GM12878 (cell line): ENCODE results near the gene FIGNL2. TPM values are rescaled to one million over a fixed set of nuclear protein-coding genes. Genes with fewer than 3 reads are reported as not detected.

Experiments used
- ATAC-seq: fragments of 200-7000 bp; cut with Tn5 transposase; 3 replicates; pipeline ENCODE4 v1.9.1; 2020; ENCODE audit warnings: mild to moderate bottlenecking, moderate library complexity
- BruUV-seq: library from RNA; stranded (reverse); fragments of 400-500 nt; replicated peaks from 2 replicates; lab custom pipeline; 2021; lab: Mats Ljungman, UMichigan
- CTCF ChIA-PET: fragments of 300-600 bp; sonication (Branson Sonifier 250); formaldehyde crosslinking; extraction: SDS; loops from one replicate; lab custom pipeline; 2021; ENCODE audit warnings: inconsistent platforms; lab: Yijun Ruan, JAX
- POLR2A ChIA-PET: fragments of 350-600 bp; formaldehyde crosslinking; extraction: SDS; loops from one replicate; lab custom pipeline; 2021; ENCODE audit warnings: inconsistent platforms; lab: Charles Lee
- RAD21 ChIA-PET: fragments of 300-600 bp; sonication (Branson Sonifier 250); formaldehyde crosslinking; loops from one replicate; lab custom pipeline; 2023; ENCODE audit warnings: antibody characterized with exemption; ENCODE audit not compliant: unreplicated experiment; lab: Charles Lee
- SMC1A ChIA-PET: fragments of 300-600 bp; sonication (Branson Sonifier 250); formaldehyde crosslinking; loops from one replicate; lab custom pipeline; 2023; ENCODE audit not compliant: unreplicated experiment, uncharacterized antibody; lab: Charles Lee
- DNase-seq: peaks from one replicate; pipeline ENCODE4 v3.0.0-alpha.2; 2011; ENCODE audit warnings: low read depth, low spot score
- FAIRE-seq: peaks from 3 replicates; lab custom pipeline; 2011; peaks lifted over from hg19 to GRCh38; lab: Jason Lieb, UNC
- H2AFZ ChIP-seq: 2 replicates; pipeline ENCODE4 v1.6.0; 2011; ENCODE audit warnings: low read depth, low read length, control low read depth; ENCODE audit not compliant: control insufficient read depth
- H3K27ac ChIP-seq: 2 replicates; pipeline ENCODE4 v1.5.1; 2011; ENCODE audit warnings: control low read depth; ENCODE audit not compliant: control insufficient read depth, insufficient read depth
- H3K27me3 ChIP-seq, 2 experiments: replicated peaks in 1 of 2; 2 replicates each; pipeline versions ENCODE4 v1.6.0 to v1.6.1; 2011; ENCODE audit warnings: low read length in 1 of 2; ENCODE audit not compliant: control insufficient read depth in 2 of 2, insufficient read depth in 2 of 2
- H3K36me3 ChIP-seq, 2 experiments: 2 replicates each; pipeline ENCODE4 v1.5.1; 2011; ENCODE audit warnings: low read length in 1 of 2; ENCODE audit not compliant: control insufficient read depth in 2 of 2, insufficient read depth in 2 of 2
- H3K4me1 ChIP-seq: 2 replicates; pipeline ENCODE4 v1.6.1; 2011; ENCODE audit warnings: mild to moderate bottlenecking, low read length, moderate library complexity, mixed read lengths; ENCODE audit not compliant: control insufficient read depth, insufficient read depth
- H3K4me2 ChIP-seq: 2 replicates; pipeline ENCODE4 v1.6.0; 2011; ENCODE audit warnings: control low read depth; ENCODE audit not compliant: control insufficient read depth, insufficient read depth
- H3K4me3 ChIP-seq: fragments of 200-600 bp; sonication (generic); 2 replicates; pipeline ENCODE4 v1.5.1; 2016
- H3K79me2 ChIP-seq: 2 replicates; pipeline ENCODE4 v1.6.0; 2011; ENCODE audit warnings: low read length; ENCODE audit not compliant: control insufficient read depth, insufficient read depth
- H3K9ac ChIP-seq: 2 replicates; pipeline ENCODE4 v1.8.0; 2011; ENCODE audit warnings: low read length, control low read depth, mixed read lengths; ENCODE audit not compliant: control insufficient read depth, insufficient read depth
- H3K9me3 ChIP-seq: replicated peaks from 3 replicates; pipeline ENCODE4 v1.5.1; 2011; ENCODE audit warnings: mild to moderate bottlenecking, low read length; ENCODE audit not compliant: control insufficient read depth, insufficient read depth
- H4K20me1 ChIP-seq: 2 replicates; pipeline ENCODE4 v1.6.0; 2011; ENCODE audit not compliant: control insufficient read depth, insufficient read depth
- ASH2L ChIP-seq: fragments of 300-600, 200-600 bp; sonication (generic); IDR thresholded peaks from 2 replicates; pipeline ENCODE4 v1.6.1; 2017; ENCODE audit warnings: low read depth, mild to moderate bottlenecking, borderline replicate concordance
- BRCA1 ChIP-seq: IDR thresholded peaks from 2 replicates; pipeline ENCODE4 v1.6.1; 2011; ENCODE audit warnings: low read depth, low read length, improper control_type of control experiment
- CBFB ChIP-seq: IDR thresholded peaks from 2 replicates; pipeline ENCODE4 v1.6.1; 2016; ENCODE audit warnings: antibody characterized with exemption, low read depth
- FOXK2 ChIP-seq: fragments of 450-650 bp; IDR thresholded peaks from 2 replicates; pipeline ENCODE4 v1.6.1; 2017; ENCODE audit warnings: mild to moderate bottlenecking, moderate library complexity
- PML ChIP-seq: IDR thresholded peaks from 2 replicates; pipeline ENCODE4 v1.6.1; 2012; ENCODE audit warnings: low read length, inconsistent platforms
- RCOR1 ChIP-seq: conservative IDR thresholded peaks from 2 replicates; pipeline ENCODE4 v1.6.1; 2012; ENCODE audit warnings: low read depth, low read length, improper control_type of control experiment
- RUNX3 ChIP-seq: IDR thresholded peaks from 2 replicates; pipeline ENCODE4 v1.6.1; 2012; ENCODE audit warnings: low read length, inconsistent platforms
- ZNF207 ChIP-seq: fragments of 450-650 bp; IDR thresholded peaks from 2 replicates; pipeline ENCODE4 v1.6.1; 2014; ENCODE audit warnings: antibody characterized with exemption, mild to moderate bottlenecking, borderline replicate concordance
- WGBS: methylation state at CpG from one replicate; pipeline ENCODE4 v1.1.6; 2016; ENCODE audit warnings: low lambda C conversion rate; ENCODE audit not compliant: insufficient replicate concordance, insufficient coverage; ENCODE audit errors: missing lambda C conversion rate; 5-methylcytosine and 5-hydroxymethylcytosine counted together
- in situ Hi-C: fragments of 300-500 bp; cut with MboI; formaldehyde crosslinking; loops from 9 replicates; pipeline ENCODE4 v1.14.3; 2018; ENCODE audit warnings: mixed read lengths
- intact Hi-C: fragments of 100-400 bp; cut with micrococcal nuclease; formaldehyde crosslinking; loops from one replicate; pipeline ENCODE4 v1.14.2; 2022; ENCODE audit not compliant: unreplicated experiment
- polyA plus RNA-seq, 11 experiments: library from polyadenylated mRNA; depleted of rRNA in 4 of 11; unstranded in 6 of 11; stranded (reverse) in 5 of 11; fragments of >200 nt; fragmentation: Nextera tagmentation in 4 of 11; fragmentation: Illumina TruSeq in 1 of 11; extraction: Ambion mirVana in 4 of 11; extraction: Trizol in 1 of 11; gene quantifications; 1 replicate in 1 of 11; 2 replicates in 10 of 11; pipeline versions ENCODE4 v1.2.1 to v1.2.3, GENCODE V29; 2011 to 2016; ENCODE audit warnings: inconsistent platforms in 2 of 11, missing spikeins in 2 of 11, low read depth in 1 of 11
- total RNA-seq, 4 experiments: library from RNA; depleted of rRNA in 3 of 4; stranded (reverse); fragments of >200 nt in 3 of 4; fragmentation: Illumina TruSeq in 1 of 4; extraction: Trizol in 1 of 4; gene quantifications; 2 replicates each; pipeline versions ENCODE4 v1.2.1 to v1.2.3, GENCODE V29; 2013 to 2021
- TF ChIP-seq, protein P1 (sequence below): IDR thresholded peaks from 2 replicates; pipeline ENCODE4 v1.6.1; 2012; ENCODE audit warnings: low read depth, low read length, improper control_type of control experiment
- TF ChIP-seq, protein P2 (sequence below): fragments of 450-650 bp; IDR thresholded peaks from 2 replicates; pipeline ENCODE4 v1.6.1; 2018; ENCODE audit warnings: mild to moderate bottlenecking, low read depth, moderate library complexity; ENCODE audit not compliant: partially characterized antibody
- TF ChIP-seq, protein P3 (sequence below): fragments of 450-650 bp; conservative IDR thresholded peaks from 2 replicates; pipeline ENCODE4 v1.6.1; 2017; ENCODE audit warnings: mild to moderate bottlenecking, moderate library complexity
- TF ChIP-seq, protein P4 (sequence below): fragments of 450-650 bp; IDR thresholded peaks from 2 replicates; pipeline ENCODE4 v1.6.1; 2017; ENCODE audit warnings: mild to moderate bottlenecking, low read depth, inconsistent platforms; ENCODE audit not compliant: poor library complexity, severe bottlenecking
- TF ChIP-seq, protein P5 (sequence below), 3 experiments: IDR thresholded peaks in 2 of 3; conservative IDR thresholded peaks in 1 of 3; 2 replicates each; pipeline ENCODE4 v1.5.1; 2011; ENCODE audit warnings: low read depth in 3 of 3, low read length in 3 of 3, mild to moderate bottlenecking in 3 of 3, control low read depth in 2 of 3, moderate library complexity in 2 of 3, inconsistent platforms in 1 of 3, mixed read lengths in 1 of 3; ENCODE audit not compliant: control insufficient read depth in 2 of 3, insufficient read depth in 1 of 3; ENCODE audit errors: extremely low read depth in 1 of 3

FIGNL2 gene
- total and polyA plus RNA-seq, 10 of the 15 experiments (the other 5 are each of a cell fraction or from before 2014, with no cell fraction given), result not detected

DNA sequence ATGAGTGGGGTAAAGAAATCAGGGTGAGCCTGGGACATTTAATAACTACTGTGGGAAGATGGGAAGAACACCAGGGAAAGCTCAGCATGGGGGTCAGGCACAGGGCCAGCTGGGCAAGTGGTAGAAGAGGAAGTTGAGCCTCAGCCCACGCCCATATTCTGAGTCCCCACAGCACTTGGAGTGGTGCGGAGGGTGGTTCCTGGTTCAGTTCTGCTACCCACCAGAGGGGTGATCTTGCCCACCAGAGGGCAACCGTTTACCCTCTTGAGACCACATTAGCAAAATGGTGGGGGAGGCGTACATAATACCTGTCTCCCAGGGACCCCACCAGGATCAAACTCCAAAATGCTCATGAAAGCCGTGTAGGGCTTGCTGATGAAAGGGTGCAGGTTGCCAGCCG is 22.6 kb upstream of the FIGNL2 start:
- ATAC-seq (no peak), DNase-seq (no peak), FAIRE-seq (no peak)
- WGBS, result 21% methylated on average over 6 of the region's 6 CpGs
- intact Hi-C loops (loop anchor here (10.0 kb wide), 1 partner anchor 336 kb away; no protein-coding TSS in a partner anchor), in situ Hi-C loops (loop anchor here (10.0 kb wide), 1 partner anchor 446 kb away; the partner anchor contains the start of gene SLC4A8)
- TF ChIP-seq, protein P1, sequence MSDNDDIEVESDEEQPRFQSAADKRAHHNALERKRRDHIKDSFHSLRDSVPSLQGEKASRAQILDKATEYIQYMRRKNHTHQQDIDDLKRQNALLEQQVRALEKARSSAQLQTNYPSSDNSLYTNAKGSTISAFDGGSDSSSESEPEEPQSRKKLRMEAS, result no peak
- TF ChIP-seq, protein P2, sequence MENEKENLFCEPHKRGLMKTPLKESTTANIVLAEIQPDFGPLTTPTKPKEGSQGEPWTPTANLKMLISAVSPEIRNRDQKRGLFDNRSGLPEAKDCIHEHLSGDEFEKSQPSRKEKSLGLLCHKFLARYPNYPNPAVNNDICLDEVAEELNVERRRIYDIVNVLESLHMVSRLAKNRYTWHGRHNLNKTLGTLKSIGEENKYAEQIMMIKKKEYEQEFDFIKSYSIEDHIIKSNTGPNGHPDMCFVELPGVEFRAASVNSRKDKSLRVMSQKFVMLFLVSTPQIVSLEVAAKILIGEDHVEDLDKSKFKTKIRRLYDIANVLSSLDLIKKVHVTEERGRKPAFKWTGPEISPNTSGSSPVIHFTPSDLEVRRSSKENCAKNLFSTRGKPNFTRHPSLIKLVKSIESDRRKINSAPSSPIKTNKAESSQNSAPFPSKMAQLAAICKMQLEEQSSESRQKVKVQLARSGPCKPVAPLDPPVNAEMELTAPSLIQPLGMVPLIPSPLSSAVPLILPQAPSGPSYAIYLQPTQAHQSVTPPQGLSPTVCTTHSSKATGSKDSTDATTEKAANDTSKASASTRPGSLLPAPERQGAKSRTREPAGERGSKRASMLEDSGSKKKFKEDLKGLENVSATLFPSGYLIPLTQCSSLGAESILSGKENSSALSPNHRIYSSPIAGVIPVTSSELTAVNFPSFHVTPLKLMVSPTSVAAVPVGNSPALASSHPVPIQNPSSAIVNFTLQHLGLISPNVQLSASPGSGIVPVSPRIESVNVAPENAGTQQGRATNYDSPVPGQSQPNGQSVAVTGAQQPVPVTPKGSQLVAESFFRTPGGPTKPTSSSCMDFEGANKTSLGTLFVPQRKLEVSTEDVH, result no peak
- no peak for TF ChIP-seq FOXK2
- no peak for TF ChIP-seq ASH2L
- TF ChIP-seq RUNX3, result no peak
- TF ChIP-seq CBFB, result no peak
- TF ChIP-seq, protein P3, sequence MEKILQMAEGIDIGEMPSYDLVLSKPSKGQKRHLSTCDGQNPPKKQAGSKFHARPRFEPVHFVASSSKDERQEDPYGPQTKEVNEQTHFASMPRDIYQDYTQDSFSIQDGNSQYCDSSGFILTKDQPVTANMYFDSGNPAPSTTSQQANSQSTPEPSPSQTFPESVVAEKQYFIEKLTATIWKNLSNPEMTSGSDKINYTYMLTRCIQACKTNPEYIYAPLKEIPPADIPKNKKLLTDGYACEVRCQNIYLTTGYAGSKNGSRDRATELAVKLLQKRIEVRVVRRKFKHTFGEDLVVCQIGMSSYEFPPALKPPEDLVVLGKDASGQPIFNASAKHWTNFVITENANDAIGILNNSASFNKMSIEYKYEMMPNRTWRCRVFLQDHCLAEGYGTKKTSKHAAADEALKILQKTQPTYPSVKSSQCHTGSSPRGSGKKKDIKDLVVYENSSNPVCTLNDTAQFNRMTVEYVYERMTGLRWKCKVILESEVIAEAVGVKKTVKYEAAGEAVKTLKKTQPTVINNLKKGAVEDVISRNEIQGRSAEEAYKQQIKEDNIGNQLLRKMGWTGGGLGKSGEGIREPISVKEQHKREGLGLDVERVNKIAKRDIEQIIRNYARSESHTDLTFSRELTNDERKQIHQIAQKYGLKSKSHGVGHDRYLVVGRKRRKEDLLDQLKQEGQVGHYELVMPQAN, result no peak
- TF ChIP-seq, protein P4, sequence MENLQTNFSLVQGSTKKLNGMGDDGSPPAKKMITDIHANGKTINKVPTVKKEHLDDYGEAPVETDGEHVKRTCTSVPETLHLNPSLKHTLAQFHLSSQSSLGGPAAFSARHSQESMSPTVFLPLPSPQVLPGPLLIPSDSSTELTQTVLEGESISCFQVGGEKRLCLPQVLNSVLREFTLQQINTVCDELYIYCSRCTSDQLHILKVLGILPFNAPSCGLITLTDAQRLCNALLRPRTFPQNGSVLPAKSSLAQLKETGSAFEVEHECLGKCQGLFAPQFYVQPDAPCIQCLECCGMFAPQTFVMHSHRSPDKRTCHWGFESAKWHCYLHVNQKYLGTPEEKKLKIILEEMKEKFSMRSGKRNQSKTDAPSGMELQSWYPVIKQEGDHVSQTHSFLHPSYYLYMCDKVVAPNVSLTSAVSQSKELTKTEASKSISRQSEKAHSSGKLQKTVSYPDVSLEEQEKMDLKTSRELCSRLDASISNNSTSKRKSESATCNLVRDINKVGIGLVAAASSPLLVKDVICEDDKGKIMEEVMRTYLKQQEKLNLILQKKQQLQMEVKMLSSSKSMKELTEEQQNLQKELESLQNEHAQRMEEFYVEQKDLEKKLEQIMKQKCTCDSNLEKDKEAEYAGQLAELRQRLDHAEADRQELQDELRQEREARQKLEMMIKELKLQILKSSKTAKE, result no peak
- no peak for TF ChIP-seq BRCA1
- no peak for TF ChIP-seq PML
- no peak for TF ChIP-seq ZNF207
- TF ChIP-seq, protein P5, sequence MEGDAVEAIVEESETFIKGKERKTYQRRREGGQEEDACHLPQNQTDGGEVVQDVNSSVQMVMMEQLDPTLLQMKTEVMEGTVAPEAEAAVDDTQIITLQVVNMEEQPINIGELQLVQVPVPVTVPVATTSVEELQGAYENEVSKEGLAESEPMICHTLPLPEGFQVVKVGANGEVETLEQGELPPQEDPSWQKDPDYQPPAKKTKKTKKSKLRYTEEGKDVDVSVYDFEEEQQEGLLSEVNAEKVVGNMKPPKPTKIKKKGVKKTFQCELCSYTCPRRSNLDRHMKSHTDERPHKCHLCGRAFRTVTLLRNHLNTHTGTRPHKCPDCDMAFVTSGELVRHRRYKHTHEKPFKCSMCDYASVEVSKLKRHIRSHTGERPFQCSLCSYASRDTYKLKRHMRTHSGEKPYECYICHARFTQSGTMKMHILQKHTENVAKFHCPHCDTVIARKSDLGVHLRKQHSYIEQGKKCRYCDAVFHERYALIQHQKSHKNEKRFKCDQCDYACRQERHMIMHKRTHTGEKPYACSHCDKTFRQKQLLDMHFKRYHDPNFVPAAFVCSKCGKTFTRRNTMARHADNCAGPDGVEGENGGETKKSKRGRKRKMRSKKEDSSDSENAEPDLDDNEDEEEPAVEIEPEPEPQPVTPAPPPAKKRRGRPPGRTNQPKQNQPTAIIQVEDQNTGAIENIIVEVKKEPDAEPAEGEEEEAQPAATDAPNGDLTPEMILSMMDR (IDR thresholded peaks at IDR 0.05 in 2 of 3, conservative IDR thresholded peaks at IDR 0.05 in 1 of 3; ENCODE audit: control insufficient read depth in 2 of 3, extremely low read depth in 1 of 3, insufficient read depth in 1 of 3, low read depth in 3 of 3, low read length in 3 of 3), result no peak
- TF ChIP-seq RCOR1, result no peak
- no TSS peak for BruUV-seq
- Histone ChIP-seq H3K27ac (no peak overlapping the region), H3K79me2 (no peaks in the 10 kb centered on the region), H4K20me1 (no peaks in the 10 kb centered on the region), H3K9me3 (no peaks in the 10 kb centered on the region), H3K27me3 (peaks cover 3 to 6% of the 10 kb centered on the region in 2 experiments), H3K4me2 (no peak overlapping the region), H3K36me3 (no peaks in the 10 kb centered on the region), H2AFZ (no peak overlapping the region), H3K9ac (no peak overlapping the region), H3K4me3 (no peak overlapping the region), H3K4me1 (no peaks in the 10 kb centered on the region)
- ChIA-PET SMC1A (no interaction called here), RAD21 (no interaction called here), POLR2A (no interaction called here), CTCF (interaction anchor here (0.5 kb wide), 1 partner anchor 257 kb away, joined by 3 read pairs; no protein-coding TSS in a partner anchor)
